Mesothelial cell of epicardium (in vitro differentiated cells): ENCODE results near the gene CDX1. TPM values are rescaled to one million over a fixed set of nuclear protein-coding genes. Genes with fewer than 3 reads are reported as not detected.

ENCODE experiments used
- DNase-seq, 2 experiments: peaks; one replicate each; pipeline ENCODE4 v3.0.0; 2021; ENCODE audit warnings: low spot score in 2 of 2; ENCODE audit not compliant: unreplicated experiment in 2 of 2
- H3K27ac Mint-ChIP-seq: 2 replicates; pipeline ENCODE4 v1.8.0; 2021; ENCODE audit warnings: mixed read lengths
- H3K27me3 Mint-ChIP-seq: 2 replicates; pipeline ENCODE4 v1.8.0; 2021; ENCODE audit warnings: low read depth, mixed read lengths
- H3K36me3 Mint-ChIP-seq: 2 replicates; pipeline ENCODE4 v1.8.0; 2021; ENCODE audit warnings: mixed read lengths
- H3K4me1 Mint-ChIP-seq: 2 replicates; pipeline ENCODE4 v1.8.0; 2021; ENCODE audit warnings: mixed read lengths
- H3K4me3 Mint-ChIP-seq: 2 replicates; pipeline ENCODE4 v1.8.0; 2021; ENCODE audit warnings: mild to moderate bottlenecking, moderate library complexity, mixed read lengths
- H3K9me3 Mint-ChIP-seq: 2 replicates; pipeline ENCODE4 v1.8.0; 2021; ENCODE audit warnings: mixed read lengths
- CTCF ChIP-seq: fragments of 200-600 bp; sonication (generic); IDR thresholded peaks from one replicate; pipeline ENCODE4 v1.5.0; 2021; ENCODE audit warnings: antibody characterized with exemption; ENCODE audit not compliant: unreplicated experiment
- total RNA-seq: library from RNA; stranded (reverse); gene quantifications from 3 replicates; pipeline ENCODE4 v1.2.1, GENCODE V29; 2021

Gene CDX1
- total RNA-seq, 1 donor from 2014 or later, result 0.51 TPM

- peaks cover 55% of the 10 kb centered on the region for H3K4me1 Mint-ChIP-seq
- no peaks in the 10 kb centered on the region for H3K9me3 Mint-ChIP-seq
- H3K27ac Mint-ChIP-seq, result peak overlapping the region; percentile 87
- H3K4me3 Mint-ChIP-seq, result no peak overlapping the region
- no peaks in the 10 kb centered on the region for H3K36me3 Mint-ChIP-seq
- no peaks in the 10 kb centered on the region for H3K27me3 Mint-ChIP-seq
- TF ChIP-seq CTCF, result no peak
- no peak for DNase-seq
Observed at GRCh38 chr5:150159741-150160179, 6.8 kb upstream of the CDX1 start.

- Mint-ChIP-seq H3K4me3 (no peak overlapping the region), H3K27ac (peak overlapping the region; percentile 87), H3K9me3 (no peaks in the 10 kb centered on the region), H3K27me3 (peaks cover 8% of the 10 kb centered on the region), H3K4me1 (peaks cover 52% of the 10 kb centered on the region), H3K36me3 (no peaks in the 10 kb centered on the region)
- no peak for TF ChIP-seq CTCF
- DNase-seq, result no peak
Observed at GRCh38 chr5:150160448-150161081, 6.0 kb upstream of the CDX1 start.

DNA sequence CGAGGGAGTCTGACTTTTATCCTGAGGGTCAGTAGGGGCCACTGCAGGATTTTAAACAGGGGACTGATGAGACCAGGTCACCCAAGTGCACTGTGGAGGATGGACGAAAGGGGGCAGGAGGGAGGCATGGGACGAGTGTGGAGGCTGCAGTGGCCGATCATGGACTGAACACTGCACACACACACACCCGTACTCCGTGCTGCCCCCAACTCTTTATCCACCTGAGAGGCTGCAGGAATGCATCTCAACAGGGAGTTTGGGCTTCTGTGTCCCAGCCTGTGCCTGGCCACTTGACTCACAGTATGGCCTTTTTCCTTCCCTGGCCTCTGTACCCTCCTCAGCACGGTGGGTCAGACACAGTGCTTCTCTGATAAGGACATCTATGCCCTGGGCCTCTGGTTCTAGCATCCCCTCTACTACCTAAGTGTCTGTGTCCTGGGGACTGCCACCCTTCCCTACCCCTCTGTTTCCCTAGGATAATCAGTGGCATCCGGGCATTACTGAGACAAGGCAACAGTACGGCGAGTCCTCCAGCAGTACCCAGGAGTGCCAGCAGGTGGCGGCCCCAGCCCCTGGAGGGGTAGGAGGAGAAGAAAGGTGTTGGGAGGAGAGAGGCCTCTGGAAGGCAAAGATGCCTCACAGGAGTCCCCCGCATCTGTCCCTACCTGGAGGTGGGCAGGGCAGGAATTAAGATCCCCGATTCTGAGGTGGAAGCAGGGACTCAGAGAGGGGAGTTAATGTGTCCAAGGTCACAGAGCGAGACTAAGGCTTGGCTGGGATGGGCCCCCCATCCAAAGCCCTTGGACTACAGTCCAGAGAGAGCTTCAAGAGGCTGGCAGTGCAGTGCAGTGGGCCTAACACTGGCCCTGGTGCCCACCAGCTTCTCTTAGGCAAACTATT lies 5.1 kb upstream of the CDX1 start:
- DNase-seq, result peak in 1 of 2 experiments; percentile 94
- Mint-ChIP-seq H3K27me3 (peaks cover 16% of the 10 kb centered on the region), H3K9me3 (no peaks in the 10 kb centered on the region), H3K27ac (peak overlapping the region; percentile 83), H3K4me3 (no peak overlapping the region), H3K4me1 (peaks cover 49% of the 10 kb centered on the region), H3K36me3 (no peaks in the 10 kb centered on the region)
- peak; percentile 84 for TF ChIP-seq CTCF

GRCh38 chr5:150162142-150162513 lies 4.5 kb upstream of the CDX1 start:
- Mint-ChIP-seq H3K4me1 (peaks cover 46% of the 10 kb centered on the region), H3K27ac (peak overlapping the region; percentile 43), H3K9me3 (no peaks in the 10 kb centered on the region), H3K4me3 (no peak overlapping the region), H3K27me3 (peaks cover 17% of the 10 kb centered on the region), H3K36me3 (no peaks in the 10 kb centered on the region)
- no peak for DNase-seq
- TF ChIP-seq CTCF, result no peak

- Mint-ChIP-seq H3K9me3 (no peaks in the 10 kb centered on the region), H3K27ac (no peak overlapping the region), H3K36me3 (no peaks in the 10 kb centered on the region), H3K27me3 (peaks cover 26% of the 10 kb centered on the region), H3K4me3 (no peak overlapping the region), H3K4me1 (peaks cover 43% of the 10 kb centered on the region)
- DNase-seq, result no peak
- TF ChIP-seq CTCF, result no peak
Observed at GRCh38 chr5:150163035-150163434, 3.5 kb upstream of the CDX1 start.
